ENCODE results near the gene SNRPA. TPM values are rescaled to one million over a fixed set of nuclear protein-coding genes. Genes with fewer than 3 reads are reported as not detected.

SNRPA gene
- total RNA-seq, 1 experiment from 2014 or later, result 225 TPM

- Histone ChIP-seq H3K79me2 (ENCODE audit: insufficient read depth, low read length) (peaks cover 40% of the 10 kb centered on the region; the same call in 1 of the 2 replicates), H3K56ac (ENCODE audit: insufficient read length, low read depth, low read length) (no peak overlapping the region), H2BK12ac (ENCODE audit: insufficient read length, low read depth, low read length) (no peak overlapping the region), H4K8ac (replicated peaks; ENCODE audit: insufficient read length, low read depth, low read length) (no peak overlapping the region), H3K23ac (ENCODE audit: insufficient read length, low read depth, low read length) (no peak overlapping the region), H3K4ac (ENCODE audit: low read depth, low read length) (no peak overlapping the region), H2BK5ac (ENCODE audit: insufficient read length, low read length) (no peak overlapping the region), H4K91ac (ENCODE audit: insufficient read length, low read depth, low read length) (no peak overlapping the region), H3K4me2 (ENCODE audit: insufficient read depth, insufficient read length, low read length) (no peak overlapping the region), H2AK5ac (ENCODE audit: insufficient read length, low read length) (no peak overlapping the region), H3K27ac (ENCODE audit: insufficient read length, low read depth, low read length) (no peak overlapping the region), H3K9ac (ENCODE audit: extremely low read depth, insufficient read length, low read length) (no peak overlapping the region), H3K18ac (ENCODE audit: insufficient read length, low read depth, low read length) (no peak overlapping the region), H3K79me1 (ENCODE audit: insufficient read depth, low read depth, low read length, poor library complexity, severe bottlenecking) (peaks cover 17% of the 10 kb centered on the region), H2BK15ac (ENCODE audit: low read depth, low read length) (no peak overlapping the region), H2AFZ (ENCODE audit: low read length) (no peak overlapping the region), H4K20me1 (ENCODE audit: control insufficient read depth, insufficient read depth, insufficient read length) (peaks cover 3% of the 10 kb centered on the region), H2BK20ac (ENCODE audit: low read depth, low read length, poor library complexity, severe bottlenecking) (no peak overlapping the region), H3T11ph (ENCODE audit: low read length) (no peak overlapping the region), H2BK120ac (ENCODE audit: low read depth, low read length, poor library complexity, severe bottlenecking) (no peak overlapping the region), H3K23me2 (ENCODE audit: insufficient read length, low read depth, low read length, poor library complexity, severe bottlenecking) (no peaks in the 10 kb centered on the region), H3K27me3 (ENCODE audit: insufficient read depth, low read length) (no peaks in the 10 kb centered on the region; the same call in 1 of the 2 replicates), H3K4me1 (ENCODE audit: insufficient read depth, low read length) (no peaks in the 10 kb centered on the region), H3K9me3 (ENCODE audit: control insufficient read depth, low read depth, low read length) (no peaks in the 10 kb centered on the region), H3K14ac (ENCODE audit: insufficient read depth, low read length) (no peak overlapping the region), H4K5ac (ENCODE audit: insufficient read length, low read depth, low read length) (no peak overlapping the region)
- H3K9me3 Mint-ChIP-seq, result no peaks in the 10 kb centered on the region
- no CpG with 5 or more reads among the region's 8 CpGs for WGBS (ENCODE audit: extremely low coverage, insufficient read length, low lambda C conversion rate)
- peaks cover 18 to 27% of the 10 kb centered on the region in 2 experiments for H3K4me1 Mint-ChIP-seq
- H3K36me3 Mint-ChIP-seq (ENCODE audit: insufficient read depth in 1 of 3, low read depth in 3 of 3), result peaks cover 67 to 89% (median 79%) of the 10 kb centered on the region in 3 experiments
- TF ChIP-seq CTCF (conservative IDR thresholded peaks at IDR 0.05), result no peak
- no peak for DNase-seq
- peak overlapping the region in 1 of 2 experiments; percentile 20; a peak in 1 of 5 replicates for H3K4me3 Mint-ChIP-seq
- no peaks in the 10 kb centered on the region; the same call in none of the 2 replicates for H3K27me3 Mint-ChIP-seq (ENCODE audit: low read depth)
- peak overlapping the region in 2 of 3 experiments; percentile 37 to 84; a peak in 4 of 7 replicates for H3K27ac Mint-ChIP-seq
Measured at GRCh38 chr19:40755791-40756190, 4.8 kb downstream of the SNRPA start.
